ENCODE measurements around the gene HOXD11. TPM values are rescaled to one million over a fixed set of nuclear protein-coding genes. Genes with fewer than 3 reads are reported as not detected.

Gene HOXD11
- total RNA-seq, 4 donors from 2014 or later, result 0.21 to 1.8 (median 1.2) TPM; not detected in 1

DNA sequence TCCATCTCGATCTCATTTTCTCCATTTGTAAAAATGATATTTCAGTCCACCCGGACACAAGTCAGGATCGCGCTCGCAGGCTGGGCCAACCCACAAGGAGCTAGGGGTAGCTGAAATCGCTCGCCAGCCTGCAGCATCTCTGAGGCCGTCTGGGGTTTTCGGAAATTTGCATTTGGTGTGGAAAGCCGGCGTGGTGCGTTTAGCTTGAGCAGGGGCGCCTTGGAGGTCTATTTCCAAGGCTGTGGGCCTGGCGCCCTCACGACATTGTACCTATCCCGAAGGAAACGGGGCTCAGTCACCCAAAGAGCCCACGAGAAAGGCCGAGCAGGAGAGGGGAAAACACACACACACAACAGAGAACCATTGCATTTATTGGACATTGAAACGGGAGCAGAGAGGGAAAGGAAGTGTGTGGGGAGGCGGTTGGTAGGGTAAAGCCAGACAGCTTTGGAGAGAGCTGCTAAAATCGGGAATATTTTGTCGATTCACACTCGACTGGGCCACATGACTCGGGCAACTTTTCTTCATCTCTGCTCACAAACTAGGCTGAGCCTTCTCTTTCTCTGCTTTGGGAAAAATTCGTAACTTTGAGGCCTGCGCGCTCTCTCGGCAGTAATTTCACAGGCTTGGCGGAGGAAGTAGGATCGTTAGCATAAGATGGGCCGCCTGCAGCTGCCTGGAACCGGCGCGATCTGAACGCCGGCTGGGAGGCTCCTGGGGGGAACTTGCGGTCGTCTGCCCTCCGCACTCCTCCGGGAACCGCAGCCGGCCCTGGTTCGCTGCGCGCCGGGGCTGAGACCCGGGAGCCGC lies 21.3 kb downstream of the HOXD11 start:
- no peak for TF ChIP-seq CTCF (IDR thresholded peaks at IDR 0.05)
- TF ChIP-seq EP300 (IDR thresholded peaks at IDR 0.05), result no peak
- TF ChIP-seq POLR2A (IDR thresholded peaks at IDR 0.05), result no peak
- Histone ChIP-seq H3K27me3 (peaks cover 2 to 85% of the 10 kb centered on the region in 2 donors), H3K9me3 (no peaks in the 10 kb centered on the region), H3K27ac (peak overlapping the region; percentile 79 to 94 (median 86)), H3K36me3 (no peaks in the 10 kb centered on the region), H3K4me1 (peaks cover 0 to 41% (median 3%) of the 10 kb centered on the region in 4 donors), H3K4me3 (peak overlapping the region; percentile 41 to 64 (median 55))
- peak in 1 of 2 donors; percentile 16 for DNase-seq (ENCODE audit: low spot score in 2 of 2)
- 45% methylated on average over 37 to 49 of the region's 49 CpGs for WGBS, 2 donors

GRCh38 chr2:176128982-176129796 lies 22.1 kb downstream of the HOXD11 start, which contains the start of gene HOXD8:
HOXD8 (plus strand) TSS chr2:176129705; CDS start chr2:176130367, 662 bp downstream.
- DNase-seq (ENCODE audit: low spot score in 2 of 2), result peak in 1 of 2 donors; percentile 34
- TF ChIP-seq POLR2A (IDR thresholded peaks at IDR 0.05) (peak in 1 of 2 donors; percentile 10), CTCF (IDR thresholded peaks at IDR 0.05) (peak in 1 of 5 experiments; percentile 27), EP300 (IDR thresholded peaks at IDR 0.05) (peak in 1 of 2 donors; percentile 77)
- Histone ChIP-seq H3K27me3 (peaks cover 0 to 85% of the 10 kb centered on the region in 2 donors), H3K4me3 (peak within 1 kb of the TSS; percentile 50 to 64 (median 55)), H3K4me1 (peaks cover 0 to 35% (median 3%) of the 10 kb centered on the region in 4 donors), H3K27ac (peak within 1 kb of the TSS; percentile 79 to 94 (median 86)), H3K36me3 (no peaks in the 10 kb centered on the region), H3K9me3 (no peaks in the 10 kb centered on the region)
- WGBS, 2 donors, result 4 to 7% methylated on average over 23 to 55 of the region's 64 CpGs

DNA sequence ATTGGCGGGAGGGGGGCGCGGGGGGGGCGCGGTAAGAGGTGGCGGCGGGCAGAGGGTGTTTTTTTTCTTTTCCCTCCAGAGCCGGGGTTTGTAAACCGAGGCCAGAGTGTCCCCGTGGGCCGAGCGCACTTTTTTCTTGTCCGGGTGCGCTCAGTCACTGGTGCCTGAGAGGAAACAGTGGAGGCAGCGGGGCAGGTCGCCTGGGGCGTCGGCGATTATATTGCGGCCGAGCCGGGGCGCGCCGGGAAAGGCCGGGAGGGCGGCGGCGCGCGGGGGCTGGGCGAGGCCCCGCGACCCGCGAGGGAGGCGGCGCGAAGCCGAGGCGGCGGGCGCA lies 22.7 kb downstream of the HOXD11 start:
- Histone ChIP-seq H3K36me3 (no peaks in the 10 kb centered on the region), H3K9me3 (no peaks in the 10 kb centered on the region), H3K27ac (peak overlapping the region; percentile 79 to 94 (median 86)), H3K4me3 (peak overlapping the region; percentile 41 to 64 (median 55)), H3K4me1 (peaks cover 0 to 38% (median 5%) of the 10 kb centered on the region in 4 donors), H3K27me3 (peaks cover 0 to 82% of the 10 kb centered on the region in 2 donors)
- no peak for TF ChIP-seq POLR2A (IDR thresholded peaks at IDR 0.05)
- TF ChIP-seq EP300 (IDR thresholded peaks at IDR 0.05), result no peak
- no peak for TF ChIP-seq CTCF (IDR thresholded peaks at IDR 0.05)
- no peak for DNase-seq (ENCODE audit: low spot score in 2 of 2)
- WGBS, 2 donors, result 1% methylated on average over 23 of the region's 43 CpGs; no CpG with 5 or more reads in 1 of the 2 donors

DNA sequence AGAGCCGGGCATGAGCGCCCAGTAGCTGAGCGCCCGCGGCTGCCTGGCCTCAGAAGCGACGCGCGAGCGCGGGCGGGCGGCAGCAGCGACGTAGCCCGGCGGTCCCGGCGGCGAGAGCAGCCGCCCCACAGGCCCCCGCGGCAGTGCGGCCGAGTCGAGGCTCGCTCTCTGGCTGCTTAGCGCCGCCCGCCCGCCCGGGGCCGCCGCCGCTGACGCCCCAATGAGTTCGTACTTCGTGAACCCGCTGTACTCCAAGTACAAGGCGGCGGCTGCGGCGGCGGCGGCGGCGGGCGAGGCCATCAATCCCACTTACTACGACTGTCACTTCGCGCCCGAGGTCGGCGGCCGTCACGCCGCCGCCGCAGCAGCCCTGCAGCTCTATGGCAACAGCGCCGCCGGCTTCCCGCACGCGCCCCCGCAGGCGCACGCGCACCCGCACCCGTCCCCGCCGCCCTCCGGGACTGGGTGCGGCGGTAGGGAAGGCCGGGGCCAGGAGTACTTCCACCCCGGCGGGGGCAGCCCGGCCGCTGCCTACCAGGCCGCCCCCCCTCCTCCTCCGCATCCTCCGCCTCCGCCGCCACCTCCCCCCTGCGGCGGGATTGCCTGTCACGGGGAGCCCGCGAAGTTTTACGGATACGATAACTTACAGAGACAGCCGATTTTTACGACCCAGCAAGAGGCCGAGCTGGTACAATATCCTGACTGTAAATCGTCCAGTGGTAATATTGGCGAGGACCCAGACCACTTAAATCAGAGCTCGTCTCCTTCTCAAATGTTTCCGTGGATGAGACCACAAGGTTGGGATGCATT lies 23.3 kb downstream of the HOXD11 start:
- peak overlapping the region; percentile 22 to 64 (median 54) for H3K4me3 ChIP-seq
- WGBS, 2 donors, result 2 to 3% methylated on average over 16 to 42 of the region's 100 CpGs
- H3K27me3 ChIP-seq, result peaks cover 0 to 79% of the 10 kb centered on the region in 2 donors
- peak in 1 of 2 donors; percentile 58 for TF ChIP-seq EP300 (IDR thresholded peaks at IDR 0.05)
- TF ChIP-seq CTCF (IDR thresholded peaks at IDR 0.05), result peak in 1 of 5 experiments; percentile 7
- no peak for TF ChIP-seq POLR2A (IDR thresholded peaks at IDR 0.05)
- H3K9me3 ChIP-seq, result no peaks in the 10 kb centered on the region
- peak in 1 of 2 donors; percentile 37 for DNase-seq (ENCODE audit: low spot score in 2 of 2)
- peaks cover 0 to 43% (median 5%) of the 10 kb centered on the region in 4 donors for H3K4me1 ChIP-seq
- peak overlapping the region; percentile 79 to 94 (median 86) for H3K27ac ChIP-seq
- H3K36me3 ChIP-seq, result no peaks in the 10 kb centered on the region
